A549 (cell line): ENCODE results near the gene PPP1R7. TPM values are rescaled to one million over a fixed set of nuclear protein-coding genes. Genes with fewer than 3 reads are reported as not detected.

Source experiments
- ATAC-seq, 2 experiments: fragments of 200-7000 bp in 1 of 2; fragments of >200 bp in 1 of 2; cut with Nextera tagmentation in 1 of 2; cut with Tn5 transposase in 1 of 2; 3 replicates each; pipeline versions ENCODE4 v1.8.0 to v1.9.1; 2018 to 2020; ENCODE audit warnings: mild to moderate bottlenecking in 1 of 2, moderate library complexity in 1 of 2
- CTCF ChIA-PET: fragments of 300-600 bp; sonication (Branson Sonifier 250); formaldehyde crosslinking; extraction: SDS; loops from one replicate; lab custom pipeline; 2021; ENCODE audit warnings: antibody characterized with exemption, inconsistent platforms; lab: Yijun Ruan, JAX
- POLR2A ChIA-PET: fragments of 350-600 bp; formaldehyde crosslinking; extraction: SDS; loops from one replicate; lab custom pipeline; 2021; ENCODE audit warnings: antibody characterized with exemption, inconsistent platforms; lab: Yijun Ruan, JAX
- DNase-seq, 2 experiments: peaks; one replicate each; pipeline versions ENCODE4 v3.0.0 to v3.0.0-alpha.2; 2011 to 2016; ENCODE audit warnings: low read depth in 1 of 2, low spot score in 1 of 2
- FAIRE-seq: peaks from 2 replicates; lab custom pipeline; 2011; peaks lifted over from hg19 to GRCh38; lab: Jason Lieb, UNC
- H3K27ac ChIP-seq, 2 experiments: fragments of >200 bp; sonication (Bioruptor Twin); formaldehyde crosslinking; 3 replicates each; pipeline ENCODE4 v1.5.1; 2016 to 2017
- H3K4me1 ChIP-seq: fragments of >200 bp; sonication (Bioruptor Twin); formaldehyde crosslinking; 3 replicates; pipeline ENCODE4 v1.6.1; 2016
- H3K4me2 ChIP-seq: fragments of >200 bp; sonication (Bioruptor Twin); formaldehyde crosslinking; 3 replicates; pipeline ENCODE4 v1.6.1; 2016
- H3K4me3 ChIP-seq: fragments of >200 bp; sonication (Bioruptor Twin); formaldehyde crosslinking; 3 replicates; pipeline ENCODE4 v1.5.1; 2016
- H3K9me3 ChIP-seq: fragments of >200 bp; sonication (Bioruptor Twin); formaldehyde crosslinking; 3 replicates; pipeline ENCODE4 v1.6.1; 2016
- CBX2 ChIP-seq: fragments of 200-600 bp; sonication (generic); IDR thresholded peaks from 2 replicates; pipeline ENCODE4 v1.6.1; 2016; ENCODE audit warnings: low read depth, mild to moderate bottlenecking, borderline replicate concordance
- CBX8 ChIP-seq: fragments of 200-600 bp; sonication (generic); IDR thresholded peaks from 2 replicates; pipeline ENCODE4 v1.6.1; 2016
- CEBPB ChIP-seq, 2 experiments: fragments of >200 bp in 1 of 2; sonication (Bioruptor Twin) in 1 of 2; formaldehyde crosslinking in 1 of 2; IDR thresholded peaks; 2 replicates each; pipeline ENCODE4 v1.6.1; 2012 to 2016
- CHD2 ChIP-seq: fragments of 150-350 bp; IDR thresholded peaks from 2 replicates; pipeline ENCODE4 v1.6.1; 2014; ENCODE audit warnings: low read length; ENCODE audit not compliant: partially characterized antibody
- CHD4 ChIP-seq: fragments of 200-600 bp; sonication (generic); IDR thresholded peaks from 2 replicates; pipeline ENCODE4 v1.6.1; 2016; ENCODE audit warnings: antibody characterized with exemption, mild to moderate bottlenecking, borderline replicate concordance
- ESRRA ChIP-seq: fragments of 150-350 bp; IDR thresholded peaks from 2 replicates; pipeline ENCODE4 v1.6.1; 2014; ENCODE audit warnings: mild to moderate bottlenecking, low read length, borderline replicate concordance
- FOXS1 ChIP-seq: fragments of 250-450 bp; sonication (Bioruptor Pico); IDR thresholded peaks from 2 replicates; pipeline ENCODE4 v1.5.0; 2020; ENCODE audit warnings: mild to moderate bottlenecking, moderate library complexity
- HOXB13 ChIP-seq: fragments of 250-450 bp; sonication (Bioruptor Pico); IDR thresholded peaks from 2 replicates; pipeline ENCODE4 v1.5.0; 2020; ENCODE audit warnings: low read depth, mild to moderate bottlenecking, moderate library complexity
- MAFK ChIP-seq: fragments of 450-650 bp; IDR thresholded peaks from 2 replicates; pipeline ENCODE4 v1.6.1; 2014; ENCODE audit not compliant: partially characterized antibody
- MAZ ChIP-seq: fragments of 150-350 bp; IDR thresholded peaks from 2 replicates; pipeline ENCODE4 v1.6.1; 2014; ENCODE audit warnings: antibody characterized with exemption, low read depth, low read length, borderline replicate concordance
- NFE2L2 ChIP-seq: fragments of 150-350 bp; conservative IDR thresholded peaks from 2 replicates; pipeline ENCODE4 v1.6.1; 2014; ENCODE audit warnings: low read length
- PHF8 ChIP-seq: fragments of 200-600 bp; sonication (generic); IDR thresholded peaks from 2 replicates; pipeline ENCODE4 v1.6.1; 2016; ENCODE audit warnings: low read depth, mild to moderate bottlenecking, antibody characterized with exemption, moderate library complexity, borderline replicate concordance
- POLR2AphosphoS2 ChIP-seq: conservative IDR thresholded peaks from 2 replicates; pipeline ENCODE4 v1.6.1; 2012; ENCODE audit warnings: low read length, improper control_type of control experiment, inconsistent platforms
- RCOR1 ChIP-seq: fragments of 150-350 bp; IDR thresholded peaks from 2 replicates; pipeline ENCODE4 v1.6.1; 2014; ENCODE audit warnings: antibody characterized with exemption, low read length, low read depth
- ZSCAN20 ChIP-seq: fragments of 250-450 bp; sonication (Bioruptor Pico); IDR thresholded peaks from 2 replicates; pipeline ENCODE4 v1.8.0; 2022; ENCODE audit warnings: mild to moderate bottlenecking, moderate library complexity
- WGBS: methylation state at CpG from one replicate; pipeline ENCODE4 v1.1.6; 2017; ENCODE audit errors: missing lambda C conversion rate; 5-methylcytosine and 5-hydroxymethylcytosine counted together
- polyA plus RNA-seq, 4 experiments: library from polyadenylated mRNA; depleted of rRNA in 3 of 4; stranded (reverse); fragments of >200 nt; fragmentation: RNase III in 1 of 4; extraction: RNeasy Plus Mini Kit Qiagen cat#74134 plus additional on column Dnase treatment in 1 of 4; gene quantifications; 2 replicates in 3 of 4; 3 replicates in 1 of 4; pipeline ENCODE4 v1.2.3, GENCODE V29; 2011 to 2017
- TF ChIP-seq, protein P1 (sequence below): fragments of 150-350 bp; IDR thresholded peaks from 2 replicates; pipeline ENCODE4 v1.6.1; 2014; ENCODE audit warnings: low read depth, mild to moderate bottlenecking, low read length
- TF ChIP-seq, protein P2 (sequence below): fragments of 200-600 bp; sonication (generic); IDR thresholded peaks from 2 replicates; pipeline ENCODE4 v1.6.1; 2016; ENCODE audit warnings: antibody characterized with exemption, mild to moderate bottlenecking, moderate library complexity
- TF ChIP-seq, protein P3 (sequence below): fragments of 450-650 bp; IDR thresholded peaks from 2 replicates; pipeline ENCODE4 v1.6.1; 2014; ENCODE audit warnings: antibody characterized with exemption
- TF ChIP-seq, protein P4 (sequence below): fragments of 250-450 bp; sonication (Bioruptor Pico); IDR thresholded peaks from 2 replicates; pipeline ENCODE4 v1.5.0; 2020; ENCODE audit warnings: low read depth, mild to moderate bottlenecking, moderate library complexity
- TF ChIP-seq, protein P5 (sequence below): fragments of 250-450 bp; sonication (Bioruptor Pico); IDR thresholded peaks from 2 replicates; pipeline ENCODE4 v1.5.0; 2021; ENCODE audit warnings: mild to moderate bottlenecking, moderate library complexity, borderline replicate concordance

Gene PPP1R7
- polyA plus RNA-seq, 2 of the 4 experiments (the other 2 are of a cell fraction), result 76.4 to 124 TPM

DNA sequence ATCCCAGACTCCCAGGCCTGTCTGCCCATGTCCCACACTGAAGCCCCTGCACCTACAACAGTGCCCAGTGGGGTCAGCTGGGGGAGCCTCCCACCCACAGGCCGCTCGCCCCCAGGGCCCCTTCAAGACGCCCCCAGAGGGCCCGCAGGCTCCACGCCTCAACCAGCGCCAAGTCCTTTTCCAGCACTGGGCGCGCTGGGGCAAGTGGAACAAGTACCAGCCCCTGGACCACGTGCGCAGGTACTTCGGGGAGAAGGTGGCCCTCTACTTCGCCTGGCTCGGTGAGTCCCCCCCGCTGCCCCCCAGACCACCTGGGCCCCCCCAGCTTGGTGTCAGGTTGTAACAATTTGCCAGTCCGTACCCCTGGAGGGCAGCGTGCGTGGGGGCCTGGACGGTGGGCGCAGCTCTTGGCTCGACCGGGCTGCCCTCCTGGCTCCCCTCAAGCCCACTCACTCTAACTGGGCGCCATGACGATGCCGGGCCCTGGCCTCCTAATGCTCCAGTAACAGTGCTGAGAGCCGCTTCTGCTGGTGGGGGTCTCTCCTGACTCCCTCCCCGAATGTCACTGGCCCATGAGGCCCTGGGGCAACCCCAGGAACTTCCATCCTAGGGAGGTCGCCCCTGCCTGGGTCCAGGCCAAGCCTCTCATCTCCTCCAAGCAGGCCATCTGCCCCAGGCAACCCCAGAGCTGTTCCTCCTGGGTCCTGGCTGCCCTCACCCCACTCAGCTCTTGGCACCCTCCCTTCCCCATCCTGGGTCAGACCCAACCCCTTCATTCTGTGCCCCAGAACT is 53.1 kb downstream of the PPP1R7 start:
- DNase-seq (no peak), ATAC-seq (no peak; a peak in 1 of 6 replicates)
- 87% methylated on average over 15 of the region's 27 CpGs for WGBS
- no peak overlapping the region for H3K27ac ChIP-seq
- no peak overlapping the region for H3K4me2 ChIP-seq
- CTCF ChIA-PET, result no interaction called here
- H3K4me3 ChIP-seq, result no peak overlapping the region
- TF ChIP-seq, protein P1, sequence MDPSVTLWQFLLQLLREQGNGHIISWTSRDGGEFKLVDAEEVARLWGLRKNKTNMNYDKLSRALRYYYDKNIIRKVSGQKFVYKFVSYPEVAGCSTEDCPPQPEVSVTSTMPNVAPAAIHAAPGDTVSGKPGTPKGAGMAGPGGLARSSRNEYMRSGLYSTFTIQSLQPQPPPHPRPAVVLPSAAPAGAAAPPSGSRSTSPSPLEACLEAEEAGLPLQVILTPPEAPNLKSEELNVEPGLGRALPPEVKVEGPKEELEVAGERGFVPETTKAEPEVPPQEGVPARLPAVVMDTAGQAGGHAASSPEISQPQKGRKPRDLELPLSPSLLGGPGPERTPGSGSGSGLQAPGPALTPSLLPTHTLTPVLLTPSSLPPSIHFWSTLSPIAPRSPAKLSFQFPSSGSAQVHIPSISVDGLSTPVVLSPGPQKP, result no peak
- no peak for TF ChIP-seq FOXS1
- TF ChIP-seq CEBPB (IDR thresholded peaks at IDR 0.05), result no peak
- TF ChIP-seq PHF8, result no peak
- TF ChIP-seq MAFK, result no peak
- no peak for TF ChIP-seq CBX8
- TF ChIP-seq ZSCAN20 (CRISPR knock-in tag), result no peak
- TF ChIP-seq CHD2, result no peak
- TF ChIP-seq CBX2, result no peak
- no peak for TF ChIP-seq CHD4
- no peak for TF ChIP-seq NFE2L2
- no peak for TF ChIP-seq POLR2AphosphoS2
- TF ChIP-seq, protein P2, sequence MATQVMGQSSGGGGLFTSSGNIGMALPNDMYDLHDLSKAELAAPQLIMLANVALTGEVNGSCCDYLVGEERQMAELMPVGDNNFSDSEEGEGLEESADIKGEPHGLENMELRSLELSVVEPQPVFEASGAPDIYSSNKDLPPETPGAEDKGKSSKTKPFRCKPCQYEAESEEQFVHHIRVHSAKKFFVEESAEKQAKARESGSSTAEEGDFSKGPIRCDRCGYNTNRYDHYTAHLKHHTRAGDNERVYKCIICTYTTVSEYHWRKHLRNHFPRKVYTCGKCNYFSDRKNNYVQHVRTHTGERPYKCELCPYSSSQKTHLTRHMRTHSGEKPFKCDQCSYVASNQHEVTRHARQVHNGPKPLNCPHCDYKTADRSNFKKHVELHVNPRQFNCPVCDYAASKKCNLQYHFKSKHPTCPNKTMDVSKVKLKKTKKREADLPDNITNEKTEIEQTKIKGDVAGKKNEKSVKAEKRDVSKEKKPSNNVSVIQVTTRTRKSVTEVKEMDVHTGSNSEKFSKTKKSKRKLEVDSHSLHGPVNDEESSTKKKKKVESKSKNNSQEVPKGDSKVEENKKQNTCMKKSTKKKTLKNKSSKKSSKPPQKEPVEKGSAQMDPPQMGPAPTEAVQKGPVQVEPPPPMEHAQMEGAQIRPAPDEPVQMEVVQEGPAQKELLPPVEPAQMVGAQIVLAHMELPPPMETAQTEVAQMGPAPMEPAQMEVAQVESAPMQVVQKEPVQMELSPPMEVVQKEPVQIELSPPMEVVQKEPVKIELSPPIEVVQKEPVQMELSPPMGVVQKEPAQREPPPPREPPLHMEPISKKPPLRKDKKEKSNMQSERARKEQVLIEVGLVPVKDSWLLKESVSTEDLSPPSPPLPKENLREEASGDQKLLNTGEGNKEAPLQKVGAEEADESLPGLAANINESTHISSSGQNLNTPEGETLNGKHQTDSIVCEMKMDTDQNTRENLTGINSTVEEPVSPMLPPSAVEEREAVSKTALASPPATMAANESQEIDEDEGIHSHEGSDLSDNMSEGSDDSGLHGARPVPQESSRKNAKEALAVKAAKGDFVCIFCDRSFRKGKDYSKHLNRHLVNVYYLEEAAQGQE, result no peak
- TF ChIP-seq, protein P3, sequence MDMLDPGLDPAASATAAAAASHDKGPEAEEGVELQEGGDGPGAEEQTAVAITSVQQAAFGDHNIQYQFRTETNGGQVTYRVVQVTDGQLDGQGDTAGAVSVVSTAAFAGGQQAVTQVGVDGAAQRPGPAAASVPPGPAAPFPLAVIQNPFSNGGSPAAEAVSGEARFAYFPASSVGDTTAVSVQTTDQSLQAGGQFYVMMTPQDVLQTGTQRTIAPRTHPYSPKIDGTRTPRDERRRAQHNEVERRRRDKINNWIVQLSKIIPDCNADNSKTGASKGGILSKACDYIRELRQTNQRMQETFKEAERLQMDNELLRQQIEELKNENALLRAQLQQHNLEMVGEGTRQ, result no peak
- TF ChIP-seq, all 56 proteins: peak for 0
- Histone ChIP-seq H3K4me1 (no peaks in the 10 kb centered on the region), H3K9me3 (no peaks in the 10 kb centered on the region)
- POLR2A ChIA-PET, result no interaction called here
- FAIRE-seq, result no peak

DNA sequence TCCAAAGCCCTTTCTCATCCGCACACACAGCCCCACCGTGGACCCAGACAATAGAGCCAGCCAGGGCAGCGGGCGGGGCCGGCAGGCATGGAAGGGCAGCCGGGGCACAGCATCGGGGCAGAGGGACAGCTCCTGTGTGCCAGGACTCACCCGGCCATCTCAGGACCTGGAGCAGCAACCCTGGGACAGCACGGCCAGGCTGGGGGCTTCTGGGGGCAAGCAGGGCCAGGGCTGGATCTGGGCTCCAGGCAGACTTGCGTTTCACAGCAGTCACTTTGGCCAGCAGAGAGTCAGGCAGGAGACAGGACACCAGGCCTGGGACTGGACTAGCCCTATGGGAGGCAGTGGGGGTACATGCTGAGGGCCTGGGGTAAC is 53.7 kb downstream of the PPP1R7 start:
- H3K27ac ChIP-seq, result no peak overlapping the region
- FAIRE-seq (no peak), ATAC-seq (peak in 1 of 2 experiments; percentile 5; a peak in 1 of 6 replicates), DNase-seq (no peak)
- CTCF ChIA-PET, result no interaction called here
- POLR2A ChIA-PET, result no interaction called here
- TF ChIP-seq ESRRA (no peak), FOXS1 (no peak), MAZ (no peak), HOXB13 (no peak), RCOR1 (no peak)
- TF ChIP-seq, protein P3, result no peak
- TF ChIP-seq, protein P4, sequence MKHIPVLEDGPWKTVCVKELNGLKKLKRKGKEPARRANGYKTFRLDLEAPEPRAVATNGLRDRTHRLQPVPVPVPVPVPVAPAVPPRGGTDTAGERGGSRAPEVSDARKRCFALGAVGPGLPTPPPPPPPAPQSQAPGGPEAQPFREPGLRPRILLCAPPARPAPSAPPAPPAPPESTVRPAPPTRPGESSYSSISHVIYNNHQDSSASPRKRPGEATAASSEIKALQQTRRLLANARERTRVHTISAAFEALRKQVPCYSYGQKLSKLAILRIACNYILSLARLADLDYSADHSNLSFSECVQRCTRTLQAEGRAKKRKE (CRISPR knock-in tag), result no peak
- TF ChIP-seq, protein P5, sequence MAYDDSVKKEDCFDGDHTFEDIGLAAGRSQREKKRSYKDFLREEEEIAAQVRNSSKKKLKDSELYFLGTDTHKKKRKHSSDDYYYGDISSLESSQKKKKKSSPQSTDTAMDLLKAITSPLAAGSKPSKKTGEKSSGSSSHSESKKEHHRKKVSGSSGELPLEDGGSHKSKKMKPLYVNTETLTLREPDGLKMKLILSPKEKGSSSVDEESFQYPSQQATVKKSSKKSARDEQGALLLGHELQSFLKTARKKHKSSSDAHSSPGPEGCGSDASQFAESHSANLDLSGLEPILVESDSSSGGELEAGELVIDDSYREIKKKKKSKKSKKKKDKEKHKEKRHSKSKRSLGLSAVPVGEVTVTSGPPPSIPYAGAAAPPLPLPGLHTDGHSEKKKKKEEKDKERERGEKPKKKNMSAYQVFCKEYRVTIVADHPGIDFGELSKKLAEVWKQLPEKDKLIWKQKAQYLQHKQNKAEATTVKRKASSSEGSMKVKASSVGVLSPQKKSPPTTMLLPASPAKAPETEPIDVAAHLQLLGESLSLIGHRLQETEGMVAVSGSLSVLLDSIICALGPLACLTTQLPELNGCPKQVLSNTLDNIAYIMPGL (CRISPR knock-in tag), result no peak
- H3K4me3 ChIP-seq, result no peak overlapping the region
- H3K9me3 ChIP-seq, result no peaks in the 10 kb centered on the region
- H3K4me1 ChIP-seq, result no peaks in the 10 kb centered on the region
- H3K4me2 ChIP-seq, result no peak overlapping the region
- WGBS, result 100% methylated on average over 1 of the region's 10 CpGs
